HepG2 (cell line): ENCODE data around the gene RFC2. TPM values are rescaled to one million over a fixed set of nuclear protein-coding genes. Genes with fewer than 3 reads are reported as not detected.

Experiments used
- CEBPB ChIP-seq: IDR thresholded peaks from 2 replicates; pipeline ENCODE4 v1.6.1; 2011; ENCODE audit warnings: low read depth, low read length, improper control_type of control experiment, borderline replicate concordance
- CEBPG ChIP-seq: IDR thresholded peaks from 2 replicates; pipeline ENCODE4 v1.6.1; 2016
- CREBL2 ChIP-seq: sonication (generic); formaldehyde crosslinking; IDR thresholded peaks from 2 replicates; pipeline ENCODE4 v1.8.1; 2023; ENCODE audit warnings: missing genetic modification reagents, mild to moderate bottlenecking, borderline replicate concordance
- CSRNP1 ChIP-seq: sonication (generic); formaldehyde crosslinking; IDR thresholded peaks from 2 replicates; pipeline ENCODE4 v1.8.1; 2023; ENCODE audit warnings: mild to moderate bottlenecking, missing genetic modification reagents
- E2F2 ChIP-seq: sonication (generic); formaldehyde crosslinking; IDR thresholded peaks from 2 replicates; pipeline ENCODE4 v1.4.0; 2020; ENCODE audit warnings: missing genetic modification reagents, borderline replicate concordance
- ETV6 ChIP-seq: sonication (generic); formaldehyde crosslinking; conservative IDR thresholded peaks from 2 replicates; pipeline ENCODE4 v1.4.0; 2020; ENCODE audit warnings: missing genetic modification reagents
- GPN1 ChIP-seq: sonication (generic); formaldehyde crosslinking; IDR thresholded peaks from 2 replicates; pipeline ENCODE4 v1.5.1; 2020; ENCODE audit warnings: missing genetic modification reagents, borderline replicate concordance
- HES4 ChIP-seq: sonication (generic); formaldehyde crosslinking; IDR thresholded peaks from 2 replicates; pipeline ENCODE4 v1.9.0; 2021; ENCODE audit warnings: mild to moderate bottlenecking, missing genetic modification reagents, borderline replicate concordance
- HNRNPUL1 ChIP-seq: fragments of 200-400 bp; formaldehyde crosslinking; IDR thresholded peaks from 2 replicates; pipeline ENCODE4 v1.6.1; 2017; ENCODE audit warnings: low read depth, mild to moderate bottlenecking, low read length, moderate library complexity
- HOMEZ ChIP-seq: IDR thresholded peaks from 2 replicates; pipeline ENCODE4 v1.6.1; 2016; ENCODE audit warnings: low read depth
- NR2F2 ChIP-seq: IDR thresholded peaks from 2 replicates; pipeline ENCODE4 v1.6.1; 2012; ENCODE audit warnings: low read depth, inconsistent platforms, borderline replicate concordance
- PCBP1 ChIP-seq: fragments of 200-400 bp; formaldehyde crosslinking; IDR thresholded peaks from 2 replicates; pipeline ENCODE4 v1.6.1; 2017; ENCODE audit warnings: mild to moderate bottlenecking, low read depth, low read length, borderline replicate concordance
- PHF21A ChIP-seq: sonication (generic); formaldehyde crosslinking; IDR thresholded peaks from 2 replicates; pipeline ENCODE4 v1.5.0; 2020; ENCODE audit warnings: mild to moderate bottlenecking, missing genetic modification reagents
- RFX3 ChIP-seq: IDR thresholded peaks from 2 replicates; pipeline ENCODE4 v1.6.1; 2016; ENCODE audit warnings: missing biosample characterization, missing genetic modification reagents
- SAP130 ChIP-seq: IDR thresholded peaks from 2 replicates; pipeline ENCODE4 v1.6.1; 2016; ENCODE audit warnings: low read depth
- SNAI1 ChIP-seq: sonication (generic); formaldehyde crosslinking; IDR thresholded peaks from 2 replicates; pipeline ENCODE4 v1.5.0; 2020; ENCODE audit warnings: mild to moderate bottlenecking, missing genetic modification reagents, borderline replicate concordance
- TFAP4 ChIP-seq: sonication (generic); IDR thresholded peaks from 2 replicates; pipeline ENCODE4 v1.6.1; 2016; ENCODE audit warnings: low read depth, borderline replicate concordance
- ZNF333 ChIP-seq: sonication (generic); formaldehyde crosslinking; IDR thresholded peaks from 2 replicates; pipeline ENCODE4 v1.4.0; 2020; ENCODE audit warnings: mild to moderate bottlenecking, missing genetic modification reagents, borderline replicate concordance
- ZNF414 ChIP-seq: sonication (generic); formaldehyde crosslinking; IDR thresholded peaks from 2 replicates; pipeline ENCODE4 v1.5.0; 2020; ENCODE audit warnings: missing genetic modification reagents
- ZNF510 ChIP-seq: sonication (generic); formaldehyde crosslinking; IDR thresholded peaks from 2 replicates; pipeline ENCODE4 v1.4.0; 2020; ENCODE audit warnings: low read depth, mild to moderate bottlenecking, missing genetic modification reagents
- ZNF639 ChIP-seq: conservative IDR thresholded peaks from 2 replicates; pipeline ENCODE4 v1.6.1; 2018; ENCODE audit warnings: missing genetic modification reagents
- ZNF747 ChIP-seq: sonication (generic); formaldehyde crosslinking; IDR thresholded peaks from 2 replicates; pipeline ENCODE4 v1.8.1; 2023; ENCODE audit warnings: missing genetic modification reagents, mild to moderate bottlenecking, borderline replicate concordance
- polyA plus RNA-seq, 8 experiments: library from polyadenylated mRNA; depleted of rRNA in 3 of 8; stranded (reverse) in 7 of 8; unstranded in 1 of 8; fragments of >200 nt; fragmentation: Illumina TruSeq in 4 of 8; extraction: Trizol in 4 of 8; gene quantifications; 2 replicates each; pipeline versions ENCODE4 v1.2.1 to v1.2.3, GENCODE V29; 2011 to 2016; ENCODE audit warnings: low read depth in 4 of 8, missing spikeins in 1 of 8, mixed read lengths in 1 of 8; ENCODE audit not compliant: insufficient read depth in 1 of 8
- total RNA-seq, 5 experiments: library from RNA; depleted of rRNA; stranded (reverse); fragments of >200 nt; fragmentation: Illumina TruSeq; extraction: Trizol; gene quantifications; 2 replicates each; pipeline ENCODE4 v1.2.3, GENCODE V29; 2016; ENCODE audit warnings: low read depth in 1 of 5

RFC2 gene
- total and polyA plus RNA-seq, 2 of the 13 experiments (the other 11 are each of a cell fraction or from before 2014, with no cell fraction given), result 14.6 to 43.5 TPM

DNA sequence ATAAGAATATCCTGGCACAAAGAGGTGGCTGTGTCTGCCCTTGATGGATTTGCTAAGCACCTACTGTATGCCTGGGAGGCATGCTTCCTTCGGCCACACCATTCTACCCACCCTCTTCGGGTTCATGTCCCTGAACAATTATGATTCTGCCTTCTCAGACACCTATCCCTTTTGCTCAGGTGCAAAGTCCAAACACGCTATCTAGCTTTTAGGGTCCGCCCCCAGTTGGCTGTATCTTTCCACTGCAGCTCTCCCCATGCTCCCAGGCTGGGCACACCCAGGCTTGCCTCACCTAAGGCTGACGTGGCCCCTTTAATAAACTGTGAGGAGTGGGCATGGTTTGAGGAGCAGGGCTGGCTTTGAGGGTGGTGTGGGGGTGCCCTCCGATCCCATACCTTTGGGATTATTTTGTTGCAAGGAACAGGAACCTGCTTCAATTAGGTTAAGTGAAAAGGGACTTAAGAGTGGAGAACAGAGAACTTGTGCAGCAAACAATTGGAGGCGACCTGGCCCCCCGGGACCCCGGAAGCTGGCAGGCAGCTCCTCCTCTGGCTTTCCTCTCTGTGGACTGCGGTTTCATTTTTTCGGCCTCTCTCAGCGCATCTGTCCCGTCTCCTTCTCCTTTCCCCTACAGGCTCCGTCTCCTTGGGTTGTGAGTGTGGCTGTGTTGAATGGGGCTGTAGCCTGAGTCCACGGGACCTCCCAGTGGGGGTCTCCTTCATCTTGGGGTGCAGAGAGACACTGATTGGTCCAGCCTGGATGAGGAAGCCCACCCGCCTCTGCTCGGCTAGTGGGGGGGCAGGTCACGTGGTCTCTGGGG is 38.8 kb upstream of the RFC2 start (continued):
- TF ChIP-seq CREBL2 (CRISPR knock-in tag) (no peak), CEBPB (peak; percentile 75; the same call in 1 of the 2 replicates), ZNF333 (no peak), ZNF510 (peak; percentile 78; the same call in 1 of the 2 replicates), CSRNP1 (CRISPR knock-in tag) (no peak), E2F2 (no peak), ZNF747 (CRISPR knock-in tag) (no peak), HNRNPUL1 (no peak), ETV6 (CRISPR knock-in tag) (no peak), SAP130 (CRISPR knock-in tag) (peak; percentile 93), RFX3 (CRISPR knock-in tag) (no peak), PHF21A (CRISPR knock-in tag) (peak; percentile 77), CEBPG (0 out of 2 replicates have a peak, but pooled peaks have one; percentile 64), TFAP4 (0 out of 2 replicates have a peak, but pooled peaks have one; percentile 27), SNAI1 (CRISPR knock-in tag) (no peak), ZNF639 (CRISPR knock-in tag) (no peak), GPN1 (CRISPR knock-in tag) (no peak), HES4 (CRISPR knock-in tag) (no peak), PCBP1 (no peak), NR2F2 (no peak; the same call in 1 of the 2 replicates), HOMEZ (CRISPR knock-in tag) (no peak), ZNF414 (no peak)
